Fibroblast of skin of left biceps (primary cell): ENCODE results near the gene MTA1.

Experiments used
- DNase-seq, 2 experiments: peaks; one replicate each; pipeline ENCODE4 v3.0.0-alpha.2; 2013; ENCODE audit warnings: low read depth in 2 of 2

The MTA1 gene

DNA sequence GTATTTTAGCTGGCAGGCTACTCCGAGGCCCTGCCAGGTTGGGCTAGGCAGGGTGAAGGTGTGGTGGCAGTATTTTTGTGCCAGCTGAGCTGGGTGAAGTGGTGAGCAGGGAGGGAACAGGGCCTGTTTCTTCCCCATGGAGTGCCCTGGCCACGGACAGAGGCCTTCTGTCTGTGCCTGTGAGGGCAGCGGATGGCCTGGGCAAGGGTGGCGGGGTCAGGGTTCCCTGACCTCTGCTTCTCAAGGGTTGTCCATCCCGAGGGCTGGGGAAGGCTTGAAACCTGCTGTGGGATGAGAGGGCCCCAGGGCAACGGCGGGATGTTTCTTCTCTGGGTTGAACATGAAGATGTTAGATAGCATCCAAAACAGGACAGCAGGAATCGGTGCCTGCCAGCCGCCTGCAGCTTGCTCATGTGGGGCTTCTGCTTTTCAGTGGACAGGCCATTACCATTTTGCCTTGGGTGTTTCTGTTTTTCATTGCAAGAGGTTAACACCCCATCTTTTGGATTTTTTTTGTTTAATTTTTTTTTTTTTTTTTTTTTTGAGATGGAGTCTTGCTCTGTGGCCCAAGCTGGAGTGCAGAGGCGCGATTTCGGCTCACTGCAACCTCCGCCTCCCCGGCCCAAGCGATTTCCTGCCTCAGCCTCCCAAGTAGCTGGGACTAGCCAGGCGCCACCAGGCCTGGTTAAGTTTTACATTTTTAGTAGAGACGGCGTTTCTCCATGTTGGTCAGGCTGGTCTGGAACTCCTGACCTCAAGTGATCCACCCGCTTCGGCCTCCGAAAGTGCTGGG is 3.3 kb downstream of the MTA1 start:
- no peak for DNase-seq

GRCh38 chr14:105423488-105424195 is 4.0 kb downstream of the MTA1 start:
- DNase-seq, result no peak

GRCh38 chr14:105424861-105425260 is 5.2 kb downstream of the MTA1 start:
- no peak for DNase-seq

DNA sequence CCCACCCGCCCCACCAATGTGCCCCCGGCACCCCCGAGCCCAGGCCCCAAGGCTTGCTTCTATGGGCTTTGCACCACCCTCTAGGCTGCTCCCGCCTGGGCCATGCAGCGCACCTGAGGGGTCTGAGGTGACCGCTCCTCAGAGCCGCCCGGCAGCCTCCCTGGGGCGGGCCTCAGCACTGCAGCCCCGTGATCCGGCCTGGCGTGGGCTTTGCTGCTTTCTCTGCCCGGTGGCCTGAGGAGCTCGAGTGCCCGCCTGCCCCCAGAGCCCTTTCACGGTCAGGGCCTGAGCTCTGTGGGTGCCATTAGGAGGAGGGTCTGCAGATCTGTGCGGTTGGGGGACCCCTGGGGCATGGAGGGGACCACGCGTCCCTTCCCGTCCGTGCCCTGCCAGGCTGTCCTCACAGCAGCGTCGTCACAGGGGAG is 6.2 kb downstream of the MTA1 start:
- DNase-seq, result no peak

DNA sequence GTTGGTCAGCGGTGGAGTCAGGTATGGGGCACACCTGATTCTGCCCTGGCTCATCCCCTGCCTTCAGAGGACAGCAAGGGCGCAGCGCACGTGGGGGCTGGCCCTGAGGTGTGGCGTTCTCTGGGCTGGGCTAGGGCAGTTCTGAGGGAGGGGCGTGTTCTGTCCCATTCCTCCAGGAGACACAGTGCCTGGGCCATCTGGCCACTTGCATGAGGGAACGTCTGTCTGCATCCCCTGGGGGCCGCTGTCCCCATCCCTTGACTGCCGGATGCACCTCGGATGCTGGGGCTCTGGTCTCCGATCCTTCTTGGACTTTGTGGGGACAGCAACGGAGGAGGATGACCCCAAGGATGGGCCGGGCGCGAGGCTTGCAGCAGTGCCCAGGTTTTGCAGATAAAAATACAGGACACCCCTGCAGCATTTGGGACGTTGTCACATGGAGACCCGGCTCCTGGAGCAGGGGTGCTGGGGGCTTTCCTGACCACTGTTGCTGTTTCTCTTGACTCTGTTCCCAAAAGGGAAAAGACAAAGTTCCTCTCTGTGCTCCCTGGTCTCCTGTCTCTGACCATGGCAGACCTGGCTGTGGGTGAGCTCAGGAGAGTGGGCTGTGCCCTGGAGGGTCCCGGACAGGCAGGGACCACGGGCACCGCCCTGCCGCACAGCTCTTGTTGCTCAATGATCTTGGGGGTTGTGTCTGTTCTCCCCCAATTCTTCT is 6.9 kb downstream of the MTA1 start:
- DNase-seq, result no peak

GRCh38 chr14:105427412-105427811 is 7.8 kb downstream of the MTA1 start:
- no peak for DNase-seq

- DNase-seq, result no peak
These were observed 8.4 kb downstream of the MTA1 start for GRCh38 chr14:105427936-105428485.

DNA sequence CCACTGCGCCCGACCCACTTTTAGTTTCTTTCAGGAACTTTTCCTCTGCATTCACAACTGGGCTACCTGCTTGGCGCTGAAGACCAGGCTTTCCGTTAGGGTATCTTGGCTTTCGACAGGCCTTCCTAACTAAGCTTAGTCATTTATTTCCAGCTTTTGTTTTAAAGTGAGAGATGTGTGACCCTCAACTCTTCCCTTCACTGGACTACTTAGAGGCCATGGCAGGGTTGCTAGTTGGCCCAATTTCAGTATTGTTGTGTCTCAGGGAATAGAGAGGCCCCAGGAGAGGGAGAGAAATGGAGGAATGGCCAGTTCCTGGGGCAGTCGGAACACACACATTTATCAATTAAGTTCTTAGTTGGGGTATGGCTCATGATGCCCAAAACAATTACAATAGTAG is 10.4 kb downstream of the MTA1 start:
- no peak for DNase-seq

- peak in 1 of 2 experiments; percentile 8 for DNase-seq
These were observed 10.9 kb downstream of the MTA1 start for GRCh38 chr14:105430565-105430964.

DNA sequence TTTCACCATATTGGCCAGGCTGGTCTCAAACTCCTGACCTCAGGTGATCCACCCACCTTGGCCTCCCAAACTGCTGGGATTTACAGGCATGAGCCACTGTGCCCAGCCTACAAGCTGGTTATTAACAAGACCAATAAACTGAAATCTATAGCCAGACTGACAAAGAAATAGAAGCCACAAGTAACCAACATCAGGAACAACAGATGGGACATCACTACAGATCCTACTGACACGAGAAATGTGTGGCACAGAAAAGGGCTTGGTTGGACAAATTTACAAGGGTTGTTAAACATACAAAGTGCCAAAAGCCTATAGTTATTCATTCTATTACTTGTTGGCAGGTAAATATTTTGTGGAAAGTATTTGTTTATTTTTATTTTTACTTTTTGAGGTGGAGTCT is 11.6 kb downstream of the MTA1 start:
- DNase-seq, result no peak

DNA sequence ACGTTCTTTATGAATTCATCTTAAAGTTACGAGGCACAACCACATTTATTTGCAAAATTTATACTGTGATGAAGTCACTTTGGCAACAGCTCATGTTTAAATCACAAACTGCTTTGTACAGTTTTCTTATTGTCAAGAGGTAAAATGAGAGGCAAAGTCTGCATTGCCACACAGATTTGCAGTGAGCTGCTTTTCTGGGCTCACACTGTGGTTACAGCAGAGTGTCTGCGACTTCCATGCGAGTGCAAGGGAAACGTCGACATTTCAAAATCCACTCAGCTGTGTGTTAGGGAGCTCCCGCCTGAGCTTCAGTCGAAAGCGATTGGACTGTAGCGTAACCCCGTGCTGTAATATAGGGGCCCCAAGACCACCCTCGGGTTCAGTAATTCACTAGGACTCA is 13.0 kb downstream of the MTA1 start:
- DNase-seq, result no peak

GRCh38 chr14:105433161-105433605 is 13.6 kb downstream of the MTA1 start:
- no peak for DNase-seq

GRCh38 chr14:105436402-105436801 is 16.8 kb downstream of the MTA1 start:
- DNase-seq, result no peak

- DNase-seq, result no peak
These were observed 17.5 kb downstream of the MTA1 start for GRCh38 chr14:105436891-105437722.

GRCh38 chr14:105437723-105438500 is 18.3 kb downstream of the MTA1 start:
- no peak for DNase-seq

GRCh38 chr14:105439179-105439578 is 19.6 kb downstream of the MTA1 start:
- DNase-seq, result no peak

GRCh38 chr14:105439710-105440553 is 20.3 kb downstream of the MTA1 start:
- DNase-seq, result no peak

DNA sequence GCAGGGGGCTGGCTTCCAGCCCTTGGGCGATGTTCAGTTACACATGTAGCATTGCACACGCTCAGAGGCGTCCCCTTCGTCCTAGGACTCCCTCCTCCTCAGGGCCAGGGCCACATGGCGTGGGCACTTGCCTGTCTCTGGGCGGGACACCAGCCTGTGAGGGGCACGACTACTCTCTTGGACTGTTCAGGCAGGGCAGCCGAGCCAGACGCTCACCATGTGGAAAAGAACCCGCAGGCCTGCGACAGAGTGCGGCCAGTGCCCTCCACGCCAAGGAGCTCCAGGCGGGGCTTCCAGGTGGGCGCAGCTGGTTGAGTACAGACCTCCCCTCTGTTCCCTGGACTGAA is 20.9 kb downstream of the MTA1 start:
- DNase-seq, result no peak

- DNase-seq, result no peak
These were observed 21.4 kb downstream of the MTA1 start for GRCh38 chr14:105440992-105441391.

DNA sequence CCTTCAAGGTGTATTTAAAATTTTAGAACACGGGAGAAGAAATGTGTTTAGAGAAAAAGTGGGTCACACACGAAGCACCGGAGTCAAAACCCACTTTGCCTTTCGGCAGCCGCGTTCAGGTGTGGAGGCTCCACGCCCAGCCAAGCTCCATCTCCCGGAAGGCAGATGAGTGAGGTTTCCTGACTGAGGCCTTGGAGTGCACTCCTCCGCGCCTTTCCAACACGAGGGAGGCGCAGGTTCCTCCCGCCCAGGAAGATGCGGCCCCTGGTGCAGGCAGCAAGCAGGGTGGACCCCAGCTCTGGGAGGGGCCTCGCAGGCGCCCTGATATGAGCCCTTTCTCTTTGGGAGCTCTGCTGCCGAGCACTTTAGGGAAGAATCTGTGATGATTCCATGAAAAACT is 22.5 kb downstream of the MTA1 start:
- no peak for DNase-seq
